M059J (cell line): ENCODE data around the gene ENPP3. TPM values are rescaled to one million over a fixed set of nuclear protein-coding genes. Genes with fewer than 3 reads are reported as not detected.
"Not testable (repeated sequence)": the region's sequence is repeated elsewhere in the genome, so short reads cannot be mapped to it uniquely, and the experiment has no call there.

Experiments used
- DNase-seq: peaks from one replicate; pipeline ENCODE4 v3.0.0-alpha.2; 2012; ENCODE audit warnings: low read depth
- total RNA-seq: library from RNA; depleted of rRNA; stranded (reverse); fragments of >200 nt; shearing (Covaris generic); gene quantifications from 2 replicates; pipeline ENCODE4 v1.2.3, GENCODE V29; 2014

The ENPP3 gene
- total RNA-seq, 1 experiment from 2014 or later: 0.02 TPM

DNA sequence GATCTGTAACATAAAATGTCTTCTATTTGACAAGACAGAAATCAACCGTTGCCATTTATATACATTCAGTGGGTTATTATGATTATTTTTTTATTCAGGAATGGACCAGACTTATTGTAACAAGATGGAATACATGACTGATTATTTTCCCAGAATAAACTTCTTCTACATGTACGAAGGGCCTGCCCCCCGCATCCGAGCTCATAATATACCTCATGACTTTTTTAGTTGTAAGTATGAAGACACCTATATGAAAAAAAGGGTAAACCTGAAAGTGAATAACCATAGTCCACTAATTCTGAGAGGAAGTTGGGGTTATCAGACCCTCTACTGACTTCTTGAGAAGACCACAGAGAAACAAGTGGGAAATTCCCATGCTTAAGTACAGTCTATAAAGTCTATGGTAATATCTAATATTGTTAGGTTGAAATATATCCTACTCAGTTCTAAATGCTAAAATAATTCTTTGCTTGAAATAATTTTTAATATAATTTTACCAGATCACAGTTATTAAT is 48.2 kb downstream of the ENPP3 start:
- DNase-seq: no peak

DNA sequence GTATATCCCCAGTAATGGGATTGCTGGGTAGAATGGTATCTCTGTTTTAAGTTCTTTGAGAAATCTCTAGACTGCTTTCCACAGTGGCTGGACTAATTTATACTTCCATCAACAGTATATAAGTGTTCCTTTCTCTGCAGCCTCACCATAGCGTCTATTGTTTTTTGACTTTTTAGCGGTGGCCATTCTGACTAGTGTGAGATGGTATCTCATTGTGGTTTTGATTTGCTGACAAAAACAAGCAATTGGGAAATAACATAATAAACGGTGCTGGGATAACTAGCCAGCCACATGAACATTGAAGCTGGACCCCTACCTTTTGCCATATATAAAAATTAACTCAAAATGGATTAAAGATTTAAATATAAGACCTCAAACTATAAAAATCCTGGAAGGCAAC is 49.9 kb downstream of the ENPP3 start:
- peak; percentile 53 for DNase-seq

GRCh38 chr6:131688286-131688685 is 51.2 kb downstream of the ENPP3 start:
- no peak for DNase-seq

DNA sequence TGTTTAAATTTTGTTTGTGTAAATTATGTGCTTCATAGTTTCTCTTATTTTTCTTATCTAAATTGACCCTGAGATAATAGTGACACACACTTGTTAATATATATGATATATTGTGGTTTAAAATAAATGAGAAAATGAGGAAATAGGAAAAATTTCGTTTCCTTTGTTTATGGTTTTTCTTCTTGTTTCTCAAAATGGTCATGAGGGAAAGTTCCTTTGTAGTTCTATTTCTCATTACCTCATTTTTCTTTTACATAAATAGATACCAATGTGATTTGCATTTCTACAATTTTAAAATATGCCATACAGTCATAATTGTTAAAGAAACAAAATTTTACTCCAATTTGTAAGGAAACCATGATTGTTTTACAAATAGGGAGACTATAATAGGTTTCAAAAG is 54.9 kb downstream of the ENPP3 start:
- no peak for DNase-seq

DNA sequence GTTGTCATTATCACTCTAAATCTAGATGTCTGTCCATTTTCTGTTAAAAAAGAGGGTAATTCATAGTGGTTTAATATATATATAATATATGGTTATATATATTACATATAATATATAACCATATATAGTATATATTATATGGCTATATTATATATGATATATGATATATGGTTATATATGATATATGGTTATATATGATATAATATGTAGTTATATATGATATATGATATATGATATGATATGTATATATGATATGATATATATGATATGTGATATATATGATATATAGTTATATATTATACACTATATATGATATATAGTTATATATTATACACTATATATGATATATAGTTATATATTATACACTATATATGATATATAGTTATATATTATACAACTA is 55.5 kb downstream of the ENPP3 start:
- DNase-seq: no peak

DNA sequence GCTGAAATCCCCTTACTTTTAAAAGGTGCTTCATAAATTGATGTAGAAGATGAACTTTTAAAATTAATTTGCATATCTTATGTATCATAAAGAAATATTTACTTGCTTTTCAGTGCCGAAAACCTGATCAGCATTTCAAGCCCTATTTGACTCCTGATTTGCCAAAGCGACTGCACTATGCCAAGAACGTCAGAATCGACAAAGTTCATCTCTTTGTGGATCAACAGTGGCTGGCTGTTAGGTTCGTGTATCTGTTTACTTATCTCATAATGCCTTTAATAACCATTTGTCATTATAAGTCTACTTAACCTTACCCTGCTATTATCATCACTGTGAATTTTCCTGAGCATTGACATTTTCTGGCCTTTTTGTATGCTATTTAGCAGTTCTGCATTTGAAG is 56.3 kb downstream of the ENPP3 start:
- DNase-seq: no peak

GRCh38 chr6:131694832-131695426 is 57.8 kb downstream of the ENPP3 start:
- peak; percentile 80 for DNase-seq

GRCh38 chr6:131696956-131697355 is 59.9 kb downstream of the ENPP3 start:
- DNase-seq: no peak

DNA sequence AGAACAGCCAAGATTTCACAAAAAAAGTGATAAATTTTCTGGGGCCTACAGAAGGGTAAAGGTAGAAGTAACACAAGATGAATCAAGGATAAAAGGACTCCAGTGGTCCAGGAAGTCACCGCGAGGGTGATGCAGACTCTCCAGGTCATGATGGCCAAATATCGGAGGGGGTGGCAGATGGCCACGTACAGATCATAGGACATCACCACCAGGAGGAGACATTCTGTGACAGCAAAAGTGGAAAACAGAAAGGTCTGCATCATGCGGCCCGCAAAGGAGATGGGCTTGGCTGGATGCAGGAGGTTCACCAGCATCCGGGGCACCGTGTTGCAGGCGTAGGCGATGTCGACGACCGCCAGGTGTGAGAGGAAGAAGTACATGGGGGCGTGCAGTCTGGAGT is 63.7 kb downstream of the ENPP3 start:
- not testable (repeated sequence) for DNase-seq

GRCh38 chr6:131703905-131704304 is 66.8 kb downstream of the ENPP3 start:
- DNase-seq: not testable (repeated sequence)

- not testable (repeated sequence) for DNase-seq
These were observed 73.8 kb downstream of the ENPP3 start, which contains the start of gene CTAGE9 for GRCh38 chr6:131710917-131711316. Gene CTAGE9 (minus strand): TSS chr6:131711017. CDS start chr6:131711017, 0 bp downstream.

- not testable (repeated sequence) for DNase-seq
These were observed 78.5 kb downstream of the ENPP3 start for GRCh38 chr6:131715567-131715966.

GRCh38 chr6:131717836-131718542 is 80.9 kb downstream of the ENPP3 start:
- DNase-seq: no peak

- DNase-seq: peak; percentile 34
These were observed 84.1 kb downstream of the ENPP3 start for GRCh38 chr6:131721161-131721560.

DNA sequence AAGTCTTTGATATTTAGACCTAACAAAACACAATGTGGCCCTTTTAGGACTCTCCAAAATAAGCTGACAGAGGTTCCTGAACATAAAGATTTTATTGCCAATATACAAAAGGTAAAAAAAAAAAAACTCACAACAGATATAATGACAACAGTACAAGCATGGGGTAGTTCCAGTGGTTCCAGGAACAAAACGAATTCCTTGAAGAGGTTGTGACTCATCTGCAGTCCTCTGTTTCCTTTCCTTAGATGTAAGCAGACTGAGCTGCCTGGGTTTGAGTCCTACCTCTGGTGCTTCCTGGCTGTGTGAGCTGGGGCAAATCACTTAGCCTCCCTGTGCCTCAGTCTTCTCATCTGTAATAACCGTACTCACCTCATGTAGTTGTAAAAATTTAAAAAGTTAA is 87.0 kb downstream of the ENPP3 start:
- DNase-seq: peak; percentile 46

GRCh38 chr6:131727467-131727866 is 90.4 kb downstream of the ENPP3 start:
- no peak for DNase-seq

DNA sequence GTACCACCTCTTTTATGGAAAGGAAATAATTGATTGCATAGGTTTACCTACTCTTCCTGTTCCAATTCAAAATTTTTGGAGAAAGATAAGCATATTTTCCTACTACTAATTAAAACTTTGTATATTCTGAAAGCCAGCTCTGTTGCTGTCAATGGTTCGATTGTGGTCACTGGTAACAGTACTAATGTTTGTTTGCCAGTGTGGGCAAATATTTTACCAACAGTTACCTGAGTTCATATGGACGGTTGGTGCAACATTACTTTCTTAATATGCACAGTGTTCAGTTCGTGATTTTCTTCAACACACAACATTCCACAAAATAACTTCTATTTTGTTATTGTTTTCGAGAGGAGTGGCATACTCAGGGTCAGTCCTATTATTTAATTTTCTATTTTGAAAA is 90.8 kb downstream of the ENPP3 start:
- DNase-seq: no peak

DNA sequence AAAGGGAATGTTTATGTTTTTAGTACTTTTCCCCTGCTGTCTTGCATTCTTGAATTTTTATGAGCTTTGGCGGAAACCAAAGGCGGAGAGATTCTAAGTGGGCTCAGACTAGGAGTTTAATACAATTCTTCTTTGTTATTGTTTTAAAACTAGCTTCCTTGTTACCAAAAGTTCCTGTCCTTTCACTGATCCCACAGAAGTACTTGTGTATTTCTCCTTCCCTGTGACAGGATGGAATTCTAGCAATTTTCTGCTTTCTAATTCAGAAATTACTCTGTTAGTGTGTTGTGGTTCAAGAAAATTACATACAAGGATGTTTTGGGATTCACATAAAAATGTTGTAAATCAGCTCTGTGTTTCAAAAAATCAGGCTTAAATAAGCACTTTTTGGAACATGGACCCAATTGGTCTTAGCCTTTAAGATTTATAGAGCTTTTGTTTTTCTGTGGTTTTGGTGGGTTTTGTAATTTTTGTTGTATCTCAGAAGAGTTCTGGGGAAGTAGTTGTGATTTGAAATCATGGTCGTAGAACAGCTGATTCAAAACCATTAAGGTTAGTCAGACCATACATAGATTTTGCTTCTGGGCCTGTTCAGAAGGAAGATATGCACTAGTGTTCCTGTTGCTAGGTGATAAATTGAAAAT is 91.3 kb downstream of the ENPP3 start:
- peak; percentile 58 for DNase-seq

DNA sequence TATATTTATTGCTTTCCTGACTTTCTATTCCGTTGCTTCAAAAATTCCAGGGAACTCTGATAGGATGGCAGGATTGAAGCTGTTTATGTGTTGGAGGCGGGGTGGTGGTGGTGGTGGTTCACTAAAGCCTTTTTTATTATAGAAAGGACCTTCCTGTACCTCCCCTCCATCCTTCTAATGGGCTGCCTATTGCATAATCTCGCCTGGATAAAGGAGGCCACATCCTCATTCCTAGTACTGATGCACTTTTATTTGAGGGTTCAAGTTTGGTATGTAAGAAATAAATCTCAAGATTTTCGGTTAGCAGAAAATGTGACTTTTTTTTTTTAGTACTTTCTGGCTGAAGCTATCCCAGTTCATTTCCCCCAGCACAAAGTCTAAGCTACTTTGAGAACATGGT is 92.4 kb downstream of the ENPP3 start:
- no peak for DNase-seq

- no peak for DNase-seq
These were observed 93.2 kb downstream of the ENPP3 start for GRCh38 chr6:131730264-131730663.

DNA sequence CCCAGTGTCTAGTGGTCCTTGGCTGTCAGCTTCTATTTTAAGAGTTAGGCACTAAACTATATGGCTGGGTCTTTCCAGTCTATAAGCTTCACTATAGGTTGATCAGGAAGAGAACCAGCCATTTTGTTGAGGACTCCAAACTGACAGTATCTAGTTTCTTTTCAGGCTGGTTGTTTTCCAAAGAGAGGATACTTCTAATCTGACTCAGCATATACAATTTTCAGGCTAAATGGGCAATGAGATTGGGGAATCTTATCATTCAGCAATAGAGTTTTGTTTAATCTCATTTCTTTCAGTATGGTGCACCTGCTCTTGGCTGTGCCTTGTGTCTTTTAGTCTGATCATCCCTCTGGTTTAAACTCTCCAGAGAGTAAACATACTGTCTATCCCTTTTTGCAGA is 94.1 kb downstream of the ENPP3 start:
- no peak for DNase-seq

GRCh38 chr6:131733376-131734016 is 96.4 kb downstream of the ENPP3 start:
- peak; percentile 40 for DNase-seq
